ENCODE data around the gene CYP2A13.
"Not testable (repeated sequence)": the region's sequence is repeated elsewhere in the genome, so short reads cannot be mapped to it uniquely, and the experiment has no call there.

Gene CYP2A13

DNA sequence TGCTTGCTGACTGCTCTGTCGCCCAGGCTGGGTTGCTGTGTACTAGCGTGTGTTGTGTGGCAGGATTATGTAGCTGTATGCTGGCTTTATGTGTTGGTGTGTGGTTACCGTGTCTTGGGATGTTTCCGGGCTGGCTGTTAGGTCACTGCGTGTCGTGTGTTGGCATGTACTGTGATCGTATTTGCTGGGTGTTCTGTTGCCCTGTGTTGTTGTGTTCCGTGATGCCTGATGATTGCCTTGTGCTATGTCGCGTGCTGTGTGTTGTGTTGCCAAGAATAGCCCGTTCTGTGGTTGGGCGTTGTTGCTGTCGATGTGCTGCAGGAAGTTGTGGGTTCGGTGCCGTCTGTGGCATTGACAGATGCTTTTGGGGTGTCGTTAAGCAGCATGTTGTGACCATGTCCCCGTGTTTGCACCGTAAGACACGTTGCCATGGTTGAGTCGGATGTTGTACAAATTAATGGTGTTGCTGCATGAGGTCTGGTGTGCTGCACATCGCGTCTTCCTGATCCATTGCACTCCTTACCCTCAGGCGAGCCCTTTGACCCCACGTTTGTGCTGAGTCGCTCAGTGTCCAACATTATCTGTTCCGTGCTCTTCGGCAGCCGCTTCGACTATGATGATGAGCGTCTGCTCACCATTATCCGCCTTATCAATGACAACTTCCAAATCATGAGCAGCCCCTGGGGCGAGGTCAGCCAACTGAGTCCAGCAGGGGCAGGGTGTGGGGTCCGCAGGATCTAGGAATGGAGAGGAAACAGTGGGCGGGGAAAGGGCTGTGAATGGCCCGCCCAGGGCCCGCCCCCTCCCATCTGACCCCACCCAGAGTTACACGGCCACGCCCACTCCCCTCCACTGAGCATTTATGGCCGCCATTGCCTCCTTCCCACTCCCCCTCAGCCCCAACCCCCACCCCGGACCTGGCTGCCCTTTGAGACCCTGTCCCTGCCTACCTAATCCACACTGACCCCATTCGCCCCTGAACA, 33.0 kb downstream of the CYP2A13 start:
- DNase-seq (ENCODE audit: low read depth in 2 of 2), result not testable (repeated sequence)

DNA sequence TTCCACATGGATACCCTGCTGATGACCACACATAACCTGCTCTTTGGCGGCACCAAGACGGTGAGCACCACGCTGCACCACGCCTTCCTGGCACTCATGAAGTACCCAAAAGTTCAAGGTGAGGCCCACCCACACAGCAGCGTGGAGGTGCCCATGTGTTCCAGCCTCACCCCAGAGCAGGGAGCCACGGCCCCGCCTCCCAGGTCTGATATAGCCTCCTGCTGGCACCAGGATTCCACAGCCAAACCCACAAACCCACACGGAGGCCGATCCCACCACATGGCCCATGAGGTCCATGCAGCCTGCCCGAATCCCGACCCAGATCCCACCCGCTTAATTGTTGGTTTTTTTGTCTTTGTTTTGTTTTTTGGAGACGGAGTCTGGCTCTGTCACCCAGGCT, 34.6 kb downstream of the CYP2A13 start:
- not testable (repeated sequence) for DNase-seq (ENCODE audit: low read depth in 2 of 2)

DNA sequence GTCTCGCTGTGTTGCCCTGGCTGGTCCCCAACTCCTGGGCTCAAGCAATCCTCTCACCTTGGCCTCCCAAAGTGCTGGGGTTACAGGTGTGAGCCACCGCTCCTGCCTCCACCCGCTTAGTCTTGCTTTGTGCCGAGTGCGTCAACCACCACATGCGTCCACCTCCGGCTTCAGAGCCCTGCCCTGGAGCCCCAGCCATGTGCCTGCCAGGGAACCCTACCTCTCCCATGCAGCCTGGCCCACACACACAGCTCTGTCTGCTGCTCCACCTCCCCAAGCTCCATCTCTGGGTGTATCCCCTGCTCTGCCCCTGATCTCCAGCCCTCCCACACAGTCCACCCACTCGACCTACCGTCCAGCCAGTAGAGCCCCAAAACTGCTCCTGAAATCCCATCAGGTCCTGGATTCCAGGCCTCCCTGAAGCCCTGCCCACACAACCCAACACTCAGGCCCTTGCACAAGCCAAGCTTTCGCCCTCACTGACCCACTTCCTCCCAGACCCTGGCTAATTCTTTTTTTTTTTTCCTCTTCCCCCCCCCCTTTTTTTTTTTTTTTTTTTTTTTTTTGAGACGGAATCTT, 35.6 kb downstream of the CYP2A13 start:
- no peak for DNase-seq (ENCODE audit: low read depth in 2 of 2)

DNA sequence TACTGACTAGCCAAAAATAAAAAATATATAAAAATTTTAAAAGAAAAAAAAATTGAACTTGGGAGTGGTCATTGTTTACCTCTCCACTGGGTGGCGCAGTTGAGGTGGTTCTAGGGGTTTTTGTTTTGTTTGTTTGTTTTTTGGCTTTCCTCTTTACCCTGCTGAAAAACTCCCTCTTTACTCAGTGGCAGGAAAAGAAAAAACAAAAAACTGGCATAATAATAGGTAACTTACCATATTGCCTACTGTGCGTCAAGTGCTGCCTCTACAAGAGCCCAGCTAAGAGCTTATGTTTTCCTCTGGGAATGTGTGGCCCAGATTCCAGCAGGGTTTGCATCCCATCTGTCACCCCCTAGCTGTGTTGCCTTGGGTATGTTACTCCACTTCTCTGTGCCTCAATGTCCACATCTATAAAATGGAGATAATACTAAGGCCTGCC, 38.5 kb downstream of the CYP2A13 start:
- not testable (repeated sequence) for DNase-seq (ENCODE audit: low read depth in 2 of 2)

GRCh38 chr19:41127362-41127761, 39.1 kb downstream of the CYP2A13 start:
- not testable (repeated sequence) for DNase-seq (ENCODE audit: low read depth in 2 of 2)

- not testable (repeated sequence) for DNase-seq (ENCODE audit: low read depth in 2 of 2)
Measured at GRCh38 chr19:41127801-41128300, 39.6 kb downstream of the CYP2A13 start.

DNA sequence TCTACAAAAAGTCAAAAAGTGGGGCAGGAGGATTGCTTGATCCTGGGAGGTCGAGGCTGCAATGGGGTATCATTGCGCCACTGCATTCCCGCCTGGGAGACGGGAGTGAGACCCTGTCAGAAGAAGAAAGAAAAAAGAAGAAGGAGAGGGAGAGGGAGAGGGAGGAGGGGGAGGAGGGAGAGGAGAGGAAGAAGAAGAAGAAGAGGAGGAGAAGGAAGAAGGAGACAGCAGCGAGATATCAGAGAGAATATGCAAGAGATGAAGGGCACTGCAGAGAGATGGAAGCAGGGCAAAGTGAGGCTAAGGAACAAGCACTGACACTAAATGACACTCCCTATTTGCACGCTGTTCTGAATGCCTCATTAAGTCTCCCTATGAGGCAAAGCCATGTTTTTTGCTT, 40.4 kb downstream of the CYP2A13 start:
- no peak for DNase-seq (ENCODE audit: low read depth in 2 of 2)

- DNase-seq (ENCODE audit: low read depth in 2 of 2), result no peak
Measured at GRCh38 chr19:41131186-41131585, 42.9 kb downstream of the CYP2A13 start.

DNA sequence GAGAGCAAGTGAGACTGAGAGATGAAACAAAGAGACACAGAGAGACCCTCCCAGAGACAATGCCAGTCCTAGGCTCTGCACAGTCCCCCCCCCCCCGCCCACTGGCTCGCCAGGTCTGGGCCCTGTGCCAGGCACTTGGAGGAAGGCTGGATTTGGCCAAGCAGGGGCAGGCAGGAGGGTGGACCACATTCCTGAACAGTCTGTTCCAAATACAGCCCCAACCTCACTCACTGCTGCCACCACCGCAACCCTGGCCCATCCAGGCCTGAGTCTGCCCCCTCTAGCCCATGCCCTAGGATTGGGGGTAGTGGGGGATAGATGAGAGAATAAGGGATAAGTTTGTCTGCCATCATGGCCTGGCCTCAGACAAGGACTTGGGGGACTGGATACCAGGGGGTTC, 45.0 kb downstream of the CYP2A13 start:
- DNase-seq (ENCODE audit: low read depth in 2 of 2), result no peak

- DNase-seq (ENCODE audit: low read depth in 2 of 2), result no peak
Measured at GRCh38 chr19:41134616-41135015, 46.4 kb downstream of the CYP2A13 start.

DNA sequence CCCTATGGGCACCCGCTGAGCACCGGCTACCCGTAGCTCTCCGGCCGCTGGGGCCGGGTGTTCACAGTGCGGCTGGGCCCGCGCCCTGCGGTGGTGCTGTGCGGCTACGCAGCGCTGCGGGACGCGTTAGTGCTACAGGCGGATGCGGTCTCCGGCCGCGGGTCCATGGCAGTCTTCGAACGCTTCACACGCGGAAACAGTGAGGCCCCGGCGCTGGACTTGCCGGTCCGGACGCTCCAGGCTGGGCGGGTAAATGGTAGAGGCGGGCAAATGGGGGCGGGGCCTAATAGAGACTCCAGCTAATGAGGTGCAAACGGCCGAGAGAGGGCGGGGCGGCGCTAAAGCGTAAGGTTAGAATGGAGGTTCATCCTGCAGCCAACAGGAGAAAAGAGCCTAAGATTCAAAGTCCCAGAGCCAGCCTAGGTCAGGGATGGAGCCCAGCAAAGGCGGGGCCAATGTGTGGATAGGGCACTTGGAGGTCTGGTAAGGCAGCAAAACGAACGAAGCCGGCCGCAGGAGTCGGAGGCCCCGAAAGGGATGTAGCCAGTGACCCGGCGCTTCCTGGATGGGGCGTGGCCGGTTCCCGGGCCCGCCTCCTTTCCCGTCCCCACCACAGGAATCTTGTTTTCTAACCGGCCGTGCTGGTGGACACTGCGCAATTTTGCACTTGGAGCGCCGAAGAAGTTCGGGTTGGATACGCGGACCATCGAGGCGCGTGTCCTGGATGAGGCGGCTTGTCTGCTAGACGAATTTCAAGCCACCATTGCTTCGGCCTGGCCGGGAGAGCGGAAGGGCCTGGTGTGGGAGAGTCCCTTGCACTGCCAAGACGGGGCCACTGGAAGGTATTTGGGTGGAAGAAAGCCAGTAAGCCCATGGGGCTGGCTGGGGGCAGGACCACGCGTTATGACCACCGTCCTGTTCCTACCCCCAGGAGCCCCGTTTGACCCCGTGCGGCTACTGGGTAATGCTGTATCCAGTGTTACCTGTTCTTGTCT, 47.4 kb downstream of the CYP2A13 start:
- DNase-seq (ENCODE audit: low read depth in 2 of 2), result peak in 1 of 2 experiments; percentile 3

DNA sequence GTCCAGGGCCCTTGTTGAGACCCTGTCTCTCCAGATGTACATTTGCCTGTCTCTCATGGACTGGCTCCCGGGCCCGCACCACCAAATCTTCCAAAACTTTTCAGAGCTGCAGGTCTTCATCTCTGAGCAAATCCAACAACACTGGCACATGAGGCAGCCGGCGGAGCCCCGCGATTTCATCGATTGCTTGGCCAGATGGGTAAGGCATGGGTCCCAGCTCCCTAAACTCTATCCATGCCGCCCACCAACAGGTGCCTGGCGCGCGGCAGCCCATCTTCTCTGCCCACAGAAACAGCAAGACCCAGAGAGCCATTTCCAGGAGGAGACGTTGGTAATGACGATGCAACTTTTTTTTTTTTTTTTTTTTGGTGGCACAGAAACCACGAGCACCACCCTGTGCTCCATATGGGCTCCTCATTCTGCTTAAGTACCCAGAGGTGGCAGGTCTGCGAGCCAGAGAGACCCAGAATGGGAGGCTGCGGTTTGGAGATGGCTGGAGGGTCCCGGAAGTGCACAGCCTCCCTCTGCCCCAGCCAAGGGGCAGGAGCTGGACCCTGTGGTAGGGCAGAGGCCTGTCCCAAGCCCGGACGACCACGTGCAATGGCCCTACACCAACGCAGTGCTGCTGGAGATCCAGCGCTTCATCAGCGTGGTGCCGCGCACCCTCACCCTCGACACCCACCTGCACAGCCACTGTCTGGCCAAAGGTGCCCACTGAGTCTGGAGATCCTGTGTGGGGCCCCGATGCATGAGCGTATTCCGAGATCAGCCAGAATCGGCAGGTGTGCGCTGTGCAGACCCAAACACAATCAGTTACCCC, 48.6 kb downstream of the CYP2A13 start:
- DNase-seq (ENCODE audit: low read depth in 2 of 2), result no peak

DNA sequence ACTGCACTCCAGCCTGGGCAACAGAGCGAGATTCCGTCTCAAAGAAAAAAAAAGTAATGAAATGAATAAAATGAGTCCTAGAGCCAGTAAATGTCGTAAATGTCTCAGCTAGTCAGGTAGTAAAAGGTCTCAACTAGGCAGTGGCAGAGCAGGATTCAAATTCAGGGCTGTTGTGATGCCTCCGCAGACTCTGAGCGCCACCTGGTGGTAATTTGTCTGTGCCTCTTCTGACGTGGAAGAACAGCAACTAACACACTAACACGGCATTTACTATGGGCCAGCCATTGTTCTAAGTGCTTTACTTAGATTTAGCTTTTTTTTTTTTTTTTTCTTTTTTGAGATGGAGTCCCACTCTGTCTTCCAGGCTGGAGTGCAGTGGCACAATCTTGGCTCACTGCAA, 56.2 kb downstream of the CYP2A13 start:
- DNase-seq (ENCODE audit: low read depth in 2 of 2), result peak; percentile 31 to 32
